Epithelial cell of proximal tubule (primary cell): Measurements from ENCODE around the gene ASB13. TPM values are rescaled to one million over a fixed set of nuclear protein-coding genes. Genes with fewer than 3 reads are reported as not detected.
A peak's percentile ranks its signal among the peaks of the same experiment; 100 is the strongest.

Experiments used
- DNase-seq: peaks from one replicate; pipeline ENCODE4 v3.0.0-alpha.2; 2011; ENCODE audit warnings: low read depth
- H3K4me3 ChIP-seq: 2 replicates; pipeline ENCODE4 v1.5.1; 2011; ENCODE audit warnings: low read depth, mild to moderate bottlenecking, low read length
- total RNA-seq: library from RNA; depleted of rRNA; stranded (reverse); fragments of >200 nt; gene quantifications from 2 replicates; pipeline ENCODE4 v1.2.3, GENCODE V29; 2015
- TF ChIP-seq, protein P1 (sequence below): conservative IDR thresholded peaks from 2 replicates; pipeline ENCODE4 v1.5.1; 2012; ENCODE audit warnings: low read depth, mild to moderate bottlenecking, low read length

The ASB13 gene
- total RNA-seq, 1 donor from 2014 or later = 12.8 TPM

DNA sequence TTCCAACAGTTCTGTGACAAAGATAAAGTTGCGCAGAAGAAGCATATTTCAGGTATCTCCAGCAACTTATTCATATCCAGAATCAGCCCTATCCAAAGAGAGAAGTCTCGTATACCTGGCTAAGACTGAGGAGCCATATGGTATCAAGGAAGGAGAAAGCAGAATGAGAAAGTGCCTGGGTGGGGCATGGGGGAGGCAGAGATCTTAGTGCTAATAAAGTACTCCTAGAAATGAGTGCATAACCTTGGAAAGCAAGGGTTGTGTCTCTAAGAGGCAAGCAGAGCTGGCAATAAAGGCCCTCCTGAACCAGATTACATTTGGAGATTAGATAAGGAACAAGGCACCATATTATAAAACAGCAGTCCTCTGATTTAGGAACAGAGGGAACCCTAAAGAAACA, 30.9 kb upstream of the ASB13 start:
- DNase-seq = no peak
- TF ChIP-seq, protein P1, sequence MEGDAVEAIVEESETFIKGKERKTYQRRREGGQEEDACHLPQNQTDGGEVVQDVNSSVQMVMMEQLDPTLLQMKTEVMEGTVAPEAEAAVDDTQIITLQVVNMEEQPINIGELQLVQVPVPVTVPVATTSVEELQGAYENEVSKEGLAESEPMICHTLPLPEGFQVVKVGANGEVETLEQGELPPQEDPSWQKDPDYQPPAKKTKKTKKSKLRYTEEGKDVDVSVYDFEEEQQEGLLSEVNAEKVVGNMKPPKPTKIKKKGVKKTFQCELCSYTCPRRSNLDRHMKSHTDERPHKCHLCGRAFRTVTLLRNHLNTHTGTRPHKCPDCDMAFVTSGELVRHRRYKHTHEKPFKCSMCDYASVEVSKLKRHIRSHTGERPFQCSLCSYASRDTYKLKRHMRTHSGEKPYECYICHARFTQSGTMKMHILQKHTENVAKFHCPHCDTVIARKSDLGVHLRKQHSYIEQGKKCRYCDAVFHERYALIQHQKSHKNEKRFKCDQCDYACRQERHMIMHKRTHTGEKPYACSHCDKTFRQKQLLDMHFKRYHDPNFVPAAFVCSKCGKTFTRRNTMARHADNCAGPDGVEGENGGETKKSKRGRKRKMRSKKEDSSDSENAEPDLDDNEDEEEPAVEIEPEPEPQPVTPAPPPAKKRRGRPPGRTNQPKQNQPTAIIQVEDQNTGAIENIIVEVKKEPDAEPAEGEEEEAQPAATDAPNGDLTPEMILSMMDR = no peak
- H3K4me3 ChIP-seq = no peak overlapping the region

DNA sequence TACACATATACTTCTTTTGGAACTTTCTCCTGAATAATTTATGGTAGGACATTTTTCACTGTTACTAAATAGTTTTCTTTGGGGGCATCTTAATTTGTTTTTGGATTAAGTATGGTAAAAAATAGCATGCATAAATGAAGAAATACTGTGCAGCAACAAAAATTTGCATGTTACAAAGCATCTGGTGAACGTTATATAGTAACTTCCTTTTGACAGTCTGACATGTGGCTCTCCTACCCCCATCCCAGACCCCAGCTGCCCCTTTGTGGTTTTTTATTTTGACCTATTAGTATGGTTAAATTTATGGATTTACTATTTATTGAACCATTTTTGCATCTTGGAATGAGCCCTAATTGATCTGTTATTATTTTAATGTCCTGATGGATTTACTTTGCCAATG, 28.2 kb upstream of the ASB13 start:
- TF ChIP-seq, protein P1 = no peak
- no peak overlapping the region for H3K4me3 ChIP-seq
- DNase-seq = no peak

DNA sequence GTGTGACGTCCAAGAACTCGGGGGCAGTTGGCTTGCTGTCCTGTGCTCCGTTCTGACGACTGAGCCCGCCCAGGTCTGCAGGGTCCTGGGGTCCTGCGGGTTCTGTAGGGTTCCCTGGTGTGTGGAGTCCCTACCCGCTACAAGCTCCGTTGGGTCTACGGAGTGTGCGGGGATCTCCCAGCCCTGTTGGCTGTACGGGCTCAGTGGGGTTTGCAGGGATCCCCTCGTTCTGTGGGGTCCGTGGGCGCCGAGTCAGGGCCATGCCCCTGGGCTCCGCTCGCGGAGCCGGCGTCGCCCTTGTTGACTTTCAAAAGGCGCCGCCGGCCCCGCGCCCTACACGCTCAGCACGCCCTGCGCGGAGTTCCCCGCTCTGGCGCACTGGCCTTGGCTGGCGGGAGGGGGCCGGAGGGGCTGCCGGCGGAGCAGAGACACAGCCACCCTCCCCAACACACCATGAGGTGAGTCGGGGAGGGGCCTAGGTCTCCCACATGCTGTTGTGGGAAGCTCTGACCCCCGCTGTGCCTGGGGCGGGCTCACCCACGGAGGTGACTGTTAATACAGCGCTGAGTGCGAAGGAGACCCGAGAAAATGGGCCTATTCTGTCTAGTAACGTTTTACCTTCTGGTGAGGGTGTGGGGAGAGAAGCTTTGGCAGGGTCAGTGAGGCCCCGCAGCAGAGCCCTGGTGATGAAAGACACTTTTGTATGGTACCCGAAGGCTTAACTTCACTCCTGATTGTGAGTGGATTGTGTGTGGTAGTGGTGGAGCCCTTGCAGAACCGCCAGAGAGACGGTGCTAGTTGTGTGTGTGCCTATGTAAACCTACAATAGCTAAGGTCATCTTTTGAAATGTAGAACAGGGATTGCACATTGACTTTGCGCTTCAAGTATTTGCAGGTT, 26.3 kb upstream of the ASB13 start:
- H3K4me3 ChIP-seq = peak overlapping the region; percentile 74
- DNase-seq = no peak
- TF ChIP-seq, protein P1 = no peak

DNA sequence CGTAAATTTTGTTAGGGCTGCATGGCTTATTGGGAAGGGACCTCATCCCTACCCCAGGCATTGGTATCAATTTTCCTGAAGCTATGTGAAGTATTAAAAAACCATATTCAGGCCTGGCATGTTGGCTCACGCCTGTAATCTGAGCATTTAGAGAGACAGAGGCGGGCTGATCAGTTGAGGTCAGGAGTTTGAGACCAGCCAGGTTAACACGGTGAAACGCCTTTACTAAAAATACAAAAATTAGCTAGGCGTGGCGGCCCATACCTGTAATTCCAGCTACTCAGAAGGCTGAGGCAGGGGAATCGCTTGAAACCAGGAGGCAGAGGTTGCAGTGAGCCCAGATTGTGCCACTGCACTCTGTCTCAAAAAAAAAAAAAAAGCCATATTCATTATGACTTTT, 25.4 kb upstream of the ASB13 start:
- DNase-seq = no peak
- TF ChIP-seq, protein P1 = no peak
- H3K4me3 ChIP-seq = peak overlapping the region; percentile 74

DNA sequence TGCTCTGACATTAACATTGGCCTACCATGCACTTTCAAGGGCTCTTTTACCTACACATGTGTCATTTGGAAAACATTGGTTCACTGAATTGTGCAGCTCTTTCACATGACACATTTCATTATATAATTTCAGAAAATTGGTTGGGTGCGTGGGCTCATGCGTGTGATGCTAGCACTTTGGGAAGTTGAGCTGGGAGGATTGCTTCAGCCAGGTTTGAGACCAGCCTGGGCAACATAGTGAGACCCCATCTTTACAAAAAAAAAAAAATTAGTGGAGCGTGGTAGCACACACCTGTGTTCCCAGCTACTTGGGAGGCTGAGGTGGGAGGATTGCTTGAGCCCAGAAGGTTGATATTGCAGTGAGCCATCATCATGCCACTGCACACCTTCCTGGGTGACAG, 22.2 kb upstream of the ASB13 start:
- TF ChIP-seq, protein P1 = no peak
- DNase-seq = no peak
- H3K4me3 ChIP-seq = no peak overlapping the region

DNA sequence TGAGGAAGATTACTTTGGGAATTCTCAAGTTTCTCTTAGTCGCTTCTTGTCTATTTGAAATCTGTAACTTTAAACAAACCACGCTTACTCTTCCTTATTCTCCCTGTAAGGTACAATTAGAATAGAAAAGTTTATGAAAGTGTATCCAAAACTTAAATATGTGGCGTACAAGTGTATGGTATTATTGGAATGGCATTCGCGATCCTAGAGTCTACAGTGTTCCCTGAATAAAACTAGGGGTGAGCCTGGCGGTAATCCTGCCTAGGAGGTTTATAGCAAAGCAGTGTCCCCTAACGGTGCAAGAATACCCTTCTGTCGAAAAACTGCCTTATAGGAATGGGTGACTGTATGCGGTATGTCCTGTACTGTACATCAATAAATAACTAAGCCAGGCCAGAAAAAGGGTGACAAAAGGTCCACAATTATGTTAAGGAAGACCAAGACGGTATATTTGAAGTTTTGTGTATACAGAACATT, 19.4 kb upstream of the ASB13 start:
- peak overlapping the region; percentile 85 for H3K4me3 ChIP-seq
- TF ChIP-seq, protein P1 = no peak
- DNase-seq = no peak
